Liver (tissue), 3 donors: ENCODE results near the gene ANKRD27.

Experiments used
- GABPA ChIP-seq, 2 donors: IDR thresholded peaks in 1 of 2; conservative IDR thresholded peaks in 1 of 2; 2 replicates each; pipeline ENCODE4 v1.6.1; 2016; ENCODE audit warnings: antibody characterized with exemption in 2 of 2, mild to moderate bottlenecking in 1 of 2, moderate library complexity in 1 of 2
- JUND ChIP-seq, 2 donors: IDR thresholded peaks; 2 replicates each; pipeline ENCODE4 v1.6.1; 2016; ENCODE audit warnings: antibody characterized with exemption in 2 of 2
- TF ChIP-seq, protein P1 (sequence below): fragments of 150-350 bp; IDR thresholded peaks from 2 replicates; pipeline ENCODE4 v1.5.1; 2017; ENCODE audit warnings: improper control_type of control experiment, low read depth, low read length; ENCODE audit not compliant: missing input control
- TF ChIP-seq, protein P2 (sequence below): IDR thresholded peaks from 2 replicates; pipeline ENCODE4 v1.6.1; 2016; ENCODE audit warnings: antibody characterized with exemption
- donor health status: healthy.
- donor health status: healthy.

- TF ChIP-seq, protein P1, sequence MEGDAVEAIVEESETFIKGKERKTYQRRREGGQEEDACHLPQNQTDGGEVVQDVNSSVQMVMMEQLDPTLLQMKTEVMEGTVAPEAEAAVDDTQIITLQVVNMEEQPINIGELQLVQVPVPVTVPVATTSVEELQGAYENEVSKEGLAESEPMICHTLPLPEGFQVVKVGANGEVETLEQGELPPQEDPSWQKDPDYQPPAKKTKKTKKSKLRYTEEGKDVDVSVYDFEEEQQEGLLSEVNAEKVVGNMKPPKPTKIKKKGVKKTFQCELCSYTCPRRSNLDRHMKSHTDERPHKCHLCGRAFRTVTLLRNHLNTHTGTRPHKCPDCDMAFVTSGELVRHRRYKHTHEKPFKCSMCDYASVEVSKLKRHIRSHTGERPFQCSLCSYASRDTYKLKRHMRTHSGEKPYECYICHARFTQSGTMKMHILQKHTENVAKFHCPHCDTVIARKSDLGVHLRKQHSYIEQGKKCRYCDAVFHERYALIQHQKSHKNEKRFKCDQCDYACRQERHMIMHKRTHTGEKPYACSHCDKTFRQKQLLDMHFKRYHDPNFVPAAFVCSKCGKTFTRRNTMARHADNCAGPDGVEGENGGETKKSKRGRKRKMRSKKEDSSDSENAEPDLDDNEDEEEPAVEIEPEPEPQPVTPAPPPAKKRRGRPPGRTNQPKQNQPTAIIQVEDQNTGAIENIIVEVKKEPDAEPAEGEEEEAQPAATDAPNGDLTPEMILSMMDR = no peak
- TF ChIP-seq, protein P2, sequence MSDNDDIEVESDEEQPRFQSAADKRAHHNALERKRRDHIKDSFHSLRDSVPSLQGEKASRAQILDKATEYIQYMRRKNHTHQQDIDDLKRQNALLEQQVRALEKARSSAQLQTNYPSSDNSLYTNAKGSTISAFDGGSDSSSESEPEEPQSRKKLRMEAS = no peak
- TF ChIP-seq GABPA (IDR thresholded peaks at IDR 0.05 in 1 of 2, conservative IDR thresholded peaks at IDR 0.05 in 1 of 2) = no peak
- TF ChIP-seq JUND (IDR thresholded peaks at IDR 0.05) = no peak
These were observed 24.3 kb downstream of the ANKRD27 start for GRCh38 chr19:32650671-32651070.
